ENCODE data around the gene ASAP2. TPM values are rescaled to one million over a fixed set of nuclear protein-coding genes. Genes with fewer than 3 reads are reported as not detected.

Gene ASAP2
- total and polyA plus RNA-seq, 9 of the 15 experiments (the other 6 are each of a cell fraction or from before 2014, with no cell fraction given), result 0.06 to 4.3 (median 3.1) TPM

DNA sequence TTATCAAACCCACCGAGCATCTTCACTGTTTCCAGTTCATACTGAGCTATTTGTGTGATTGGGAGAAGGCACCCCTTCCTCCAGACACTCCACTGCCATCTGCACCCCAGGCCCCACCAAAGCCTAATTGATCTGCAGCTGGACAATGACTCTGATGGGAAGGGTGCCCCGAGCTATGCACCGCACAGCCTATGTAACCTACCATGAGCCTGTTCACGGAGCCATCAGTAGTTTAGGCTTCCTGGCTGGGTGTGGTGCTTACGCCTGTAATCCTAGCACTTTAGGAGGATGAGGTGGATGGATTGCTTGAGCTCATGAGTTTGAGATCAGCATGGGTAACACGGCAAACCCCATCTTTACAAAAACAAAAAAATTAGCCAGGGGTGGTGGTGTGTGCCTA lies 17.8 kb upstream of the ASAP2 start:
- H3K4me3 ChIP-seq, result no peak overlapping the region
- ATAC-seq (0 out of 3 replicates have a peak, but pooled peaks have one; percentile 13), DNase-seq (ENCODE audit: extremely low read depth in 1 of 4, low spot score in 3 of 4) (no peak), FAIRE-seq (no peak)
- H3K79me2 ChIP-seq (ENCODE audit: control insufficient read depth, insufficient read depth, low read length), result no peaks in the 10 kb centered on the region
- 5% methylated on average over 6 of the region's 6 CpGs for WGBS (ENCODE audit: insufficient coverage, low coverage, missing lambda C conversion rate)
- in situ Hi-C loops (cut with MboI), result no loop called here
- H3K4me2 ChIP-seq (ENCODE audit: insufficient read depth, low read length), result no peak overlapping the region
- no peak for TF ChIP-seq ZNF197 (CRISPR knock-in tag; IDR thresholded peaks at IDR 0.05; ENCODE audit: low read depth)
- H3K9ac ChIP-seq (ENCODE audit: insufficient read depth in 1 of 2, low read depth in 2 of 2, low read length in 2 of 2), result no peak overlapping the region
- H3K27ac ChIP-seq (ENCODE audit: extremely low read depth, low read depth, low read length), result no peak overlapping the region
- peaks cover 13 to 27% of the 10 kb centered on the region in 2 experiments for H3K27me3 ChIP-seq (ENCODE audit: control insufficient read depth in 2 of 2, insufficient read depth in 2 of 2, low read length in 2 of 2)
- BruUV-seq (replicated peaks), result no TSS peak
- ChIA-PET CTCF (ENCODE audit: low intra/inter-chr PET ratio) (no interaction called here), POLR2A (interaction anchor here (1.0 to 1.7 kb wide), 2 partner anchors 8 to 36 kb away, joined by 3 to 4 read pairs; no protein-coding TSS in a partner anchor)
- no peak overlapping the region for H2AFZ ChIP-seq (ENCODE audit: low read depth, low read length)
- H3K36me3 ChIP-seq (ENCODE audit: control insufficient read depth, insufficient read depth, low read length), result no peaks in the 10 kb centered on the region
- intact Hi-C loops (cut with micrococcal nuclease), result no loop called here
- no peaks in the 10 kb centered on the region for H3K9me1 ChIP-seq (ENCODE audit: control insufficient read depth, insufficient read depth, low read length)
- no peaks in the 10 kb centered on the region for H4K20me1 ChIP-seq (replicated peaks; ENCODE audit: control insufficient read depth, insufficient read depth, low read length)
- no peaks in the 10 kb centered on the region for H3K9me3 ChIP-seq (replicated peaks; ENCODE audit: control insufficient read depth, insufficient read depth, low read depth, low read length)
- H3K4me1 ChIP-seq (replicated peaks in 1 of 2; ENCODE audit: control insufficient read depth in 2 of 2, insufficient read depth in 2 of 2, low read length in 2 of 2), result peaks cover 4% of the 10 kb centered on the region in 2 experiments

- H3K9me1 ChIP-seq (ENCODE audit: control insufficient read depth, insufficient read depth, low read length), result no peaks in the 10 kb centered on the region
- no peak for DNase-seq (ENCODE audit: extremely low read depth in 1 of 4, low spot score in 3 of 4)
- H3K27ac ChIP-seq (ENCODE audit: extremely low read depth, low read depth, low read length), result no peak overlapping the region
- H3K79me2 ChIP-seq (ENCODE audit: control insufficient read depth, insufficient read depth, low read length), result no peaks in the 10 kb centered on the region
- H3K9me3 ChIP-seq (replicated peaks; ENCODE audit: control insufficient read depth, insufficient read depth, low read depth, low read length), result no peaks in the 10 kb centered on the region
- BruUV-seq (replicated peaks), result no TSS peak
- no peaks in the 10 kb centered on the region for H4K20me1 ChIP-seq (replicated peaks; ENCODE audit: control insufficient read depth, insufficient read depth, low read length)
- H3K36me3 ChIP-seq (ENCODE audit: control insufficient read depth, insufficient read depth, low read length), result no peaks in the 10 kb centered on the region
- H3K9ac ChIP-seq (ENCODE audit: insufficient read depth in 1 of 2, low read depth in 2 of 2, low read length in 2 of 2), result no peak overlapping the region
- no peak overlapping the region for H3K4me3 ChIP-seq
- ChIA-PET CTCF (ENCODE audit: low intra/inter-chr PET ratio) (no interaction called here), POLR2A (interaction anchor here (0.6 to 1.0 kb wide), 2 partner anchors 9 to 19 kb away, joined by 3 to 4 read pairs; no protein-coding TSS in a partner anchor)
- no peak for FAIRE-seq
- in situ Hi-C loops (cut with MboI), result no loop called here
- intact Hi-C loops (cut with micrococcal nuclease), result no loop called here
- peaks cover 13 to 21% of the 10 kb centered on the region in 2 experiments for H3K27me3 ChIP-seq (ENCODE audit: control insufficient read depth in 2 of 2, insufficient read depth in 2 of 2, low read length in 2 of 2)
- H3K4me1 ChIP-seq (replicated peaks in 1 of 2; ENCODE audit: control insufficient read depth in 2 of 2, insufficient read depth in 2 of 2, low read length in 2 of 2), result peaks cover 0 to 4% of the 10 kb centered on the region in 2 experiments; a peak in 4 of 5 replicates
- no peak overlapping the region for H3K4me2 ChIP-seq (ENCODE audit: insufficient read depth, low read length)
- ATAC-seq, result peak; percentile 47; the same call in 2 of the 3 replicates
- WGBS (ENCODE audit: insufficient coverage, low coverage, missing lambda C conversion rate), result 0% methylated on average over 3 of the region's 3 CpGs
- no peak for TF ChIP-seq OTX1 (CRISPR knock-in tag; IDR thresholded peaks at IDR 0.05)
- TF ChIP-seq ZNF24 (IDR thresholded peaks at IDR 0.05), result 0 out of 2 replicates have a peak, but pooled peaks have one; percentile 13
- TF ChIP-seq, protein P1, sequence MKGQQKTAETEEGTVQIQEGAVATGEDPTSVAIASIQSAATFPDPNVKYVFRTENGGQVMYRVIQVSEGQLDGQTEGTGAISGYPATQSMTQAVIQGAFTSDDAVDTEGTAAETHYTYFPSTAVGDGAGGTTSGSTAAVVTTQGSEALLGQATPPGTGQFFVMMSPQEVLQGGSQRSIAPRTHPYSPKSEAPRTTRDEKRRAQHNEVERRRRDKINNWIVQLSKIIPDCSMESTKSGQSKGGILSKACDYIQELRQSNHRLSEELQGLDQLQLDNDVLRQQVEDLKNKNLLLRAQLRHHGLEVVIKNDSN (CRISPR knock-in tag; IDR thresholded peaks at IDR 0.05), result 0 out of 2 replicates have a peak, but pooled peaks have one; percentile 17
- H2AFZ ChIP-seq (ENCODE audit: low read depth, low read length), result peak overlapping the region; percentile 44; the same call in 1 of the 2 replicates
Observed at GRCh38 chr2:9189901-9190300, 16.7 kb upstream of the ASAP2 start.
